ENCODE data around the gene LBX2. TPM values are rescaled to one million over a fixed set of nuclear protein-coding genes. Genes with fewer than 3 reads are reported as not detected.

LBX2 gene
- total and polyA plus RNA-seq, 4 donors, result 0.63 to 1.9 (median 1.1) TPM

DNA sequence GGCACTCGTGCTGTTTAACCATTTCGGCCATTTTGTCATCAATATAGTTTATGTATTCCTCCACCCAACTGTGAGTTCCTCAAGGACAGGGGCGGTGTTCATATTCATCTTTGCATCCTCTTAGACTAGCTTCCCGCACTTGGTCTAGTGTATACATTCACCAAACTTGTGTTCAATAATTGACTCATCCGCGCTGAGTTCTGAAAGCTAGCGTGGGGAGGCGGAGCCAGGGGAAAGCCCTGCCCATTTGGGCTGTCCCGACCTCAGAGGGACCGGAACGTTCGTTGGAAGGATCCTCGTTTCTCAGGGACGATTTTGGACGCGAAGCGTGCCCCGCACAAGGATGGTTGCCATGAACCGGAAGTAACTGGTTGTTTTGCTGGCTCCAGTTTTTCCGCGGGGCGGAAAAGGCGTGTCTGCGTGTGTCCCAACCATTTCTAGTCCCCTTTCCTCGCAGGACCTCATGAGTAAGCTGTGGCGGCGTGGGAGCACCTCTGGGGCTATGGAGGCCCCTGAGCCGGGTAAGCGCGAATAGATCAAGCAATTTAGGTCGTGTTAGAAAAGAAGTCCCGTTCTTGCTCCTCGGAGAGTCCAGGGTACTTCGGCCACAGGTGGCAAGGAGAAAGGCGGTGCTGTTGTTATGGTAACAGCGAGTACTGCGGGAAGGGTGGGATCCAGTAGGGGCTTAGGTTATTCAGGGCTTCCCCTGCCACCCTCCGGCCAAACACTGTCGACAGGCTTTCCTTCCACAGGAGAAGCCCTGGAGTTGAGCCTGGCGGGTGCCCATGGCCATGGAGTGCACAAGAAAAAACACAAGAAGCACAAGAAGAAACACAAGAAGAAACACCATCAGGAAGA, 44.5 kb downstream of the LBX2 start, which contains the start of gene INO80B:
INO80B (plus strand) TSS at position 434 of the 858 bp plus-strand sequence; CDS start at position 464, 30 bp downstream.
- Histone ChIP-seq H3K27ac (ENCODE audit: low read depth in 1 of 2, low read length in 1 of 2) (peak within 1 kb of the TSS; percentile 50 to 65), H3K4me3 (peak within 1 kb of the TSS; percentile 66), H3K9ac (ENCODE audit: insufficient read depth in 1 of 2, low read length in 2 of 2) (peak within 1 kb of the TSS in 1 of 2 donors; percentile 50), H3K4me1 (ENCODE audit: control insufficient read depth in 5 of 5, insufficient read depth in 5 of 5, low read length in 5 of 5) (peaks cover 6 to 33% (median 10%) of the 10 kb centered on the region in 5 donors), H3K27me3 (ENCODE audit: control insufficient read depth in 3 of 3, insufficient read depth in 3 of 3, low read length in 2 of 3) (no peaks in the 10 kb centered on the region), H3K36me3 (ENCODE audit: control insufficient read depth in 4 of 4, insufficient read depth in 4 of 4, low read length in 4 of 4) (peaks cover 0 to 2% (median 0%) of the 10 kb centered on the region in 4 donors), H3K9me3 (ENCODE audit: control insufficient read depth in 4 of 4, insufficient read depth in 3 of 4, low read length in 3 of 4) (no peaks in the 10 kb centered on the region)
- WGBS, 2 donors, result 0 to 1% methylated on average over 40 of the region's 40 CpGs
- TF ChIP-seq, protein P1, sequence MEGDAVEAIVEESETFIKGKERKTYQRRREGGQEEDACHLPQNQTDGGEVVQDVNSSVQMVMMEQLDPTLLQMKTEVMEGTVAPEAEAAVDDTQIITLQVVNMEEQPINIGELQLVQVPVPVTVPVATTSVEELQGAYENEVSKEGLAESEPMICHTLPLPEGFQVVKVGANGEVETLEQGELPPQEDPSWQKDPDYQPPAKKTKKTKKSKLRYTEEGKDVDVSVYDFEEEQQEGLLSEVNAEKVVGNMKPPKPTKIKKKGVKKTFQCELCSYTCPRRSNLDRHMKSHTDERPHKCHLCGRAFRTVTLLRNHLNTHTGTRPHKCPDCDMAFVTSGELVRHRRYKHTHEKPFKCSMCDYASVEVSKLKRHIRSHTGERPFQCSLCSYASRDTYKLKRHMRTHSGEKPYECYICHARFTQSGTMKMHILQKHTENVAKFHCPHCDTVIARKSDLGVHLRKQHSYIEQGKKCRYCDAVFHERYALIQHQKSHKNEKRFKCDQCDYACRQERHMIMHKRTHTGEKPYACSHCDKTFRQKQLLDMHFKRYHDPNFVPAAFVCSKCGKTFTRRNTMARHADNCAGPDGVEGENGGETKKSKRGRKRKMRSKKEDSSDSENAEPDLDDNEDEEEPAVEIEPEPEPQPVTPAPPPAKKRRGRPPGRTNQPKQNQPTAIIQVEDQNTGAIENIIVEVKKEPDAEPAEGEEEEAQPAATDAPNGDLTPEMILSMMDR (IDR thresholded peaks at IDR 0.05; ENCODE audit: control extremely low read depth, extremely low read depth), result no peak
- DNase-seq, result peak; percentile 98 to 99 (median 99)
- ATAC-seq (ENCODE audit: insufficient read depth, low FRiP score), result peak; percentile 79

DNA sequence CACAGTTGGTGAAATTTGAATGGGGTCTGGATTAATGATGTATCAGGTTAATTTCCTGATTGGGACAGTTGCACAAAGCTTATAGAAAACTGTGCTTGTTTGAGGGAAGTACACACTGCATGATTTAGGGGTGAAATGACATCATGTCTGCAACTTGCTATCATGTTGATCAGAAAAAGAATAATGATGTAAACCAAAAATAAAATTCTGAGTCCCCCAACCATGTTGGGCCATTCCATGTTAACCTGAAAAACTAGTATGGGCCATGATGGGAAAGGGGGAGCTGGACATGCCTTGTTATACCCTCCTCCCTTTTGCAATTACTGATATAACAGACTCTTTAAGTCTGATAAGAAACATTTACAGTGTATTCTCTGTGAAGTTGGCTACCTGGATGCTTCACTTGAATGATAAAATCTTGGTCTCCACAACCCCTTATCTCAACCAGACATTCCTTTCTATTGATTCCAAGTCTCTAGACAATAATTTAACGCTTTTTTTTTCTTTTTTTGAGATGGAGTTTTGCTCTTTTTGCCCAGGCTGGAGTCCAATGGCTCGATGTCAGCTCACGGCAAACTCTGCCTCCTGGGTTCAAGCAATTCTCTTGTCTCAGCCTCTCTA, 48.7 kb downstream of the LBX2 start:
- Histone ChIP-seq H3K36me3 (ENCODE audit: control insufficient read depth in 4 of 4, insufficient read depth in 4 of 4, low read length in 4 of 4) (no peaks in the 10 kb centered on the region), H3K9me3 (ENCODE audit: control insufficient read depth in 4 of 4, insufficient read depth in 3 of 4, low read length in 3 of 4) (no peaks in the 10 kb centered on the region)

DNA sequence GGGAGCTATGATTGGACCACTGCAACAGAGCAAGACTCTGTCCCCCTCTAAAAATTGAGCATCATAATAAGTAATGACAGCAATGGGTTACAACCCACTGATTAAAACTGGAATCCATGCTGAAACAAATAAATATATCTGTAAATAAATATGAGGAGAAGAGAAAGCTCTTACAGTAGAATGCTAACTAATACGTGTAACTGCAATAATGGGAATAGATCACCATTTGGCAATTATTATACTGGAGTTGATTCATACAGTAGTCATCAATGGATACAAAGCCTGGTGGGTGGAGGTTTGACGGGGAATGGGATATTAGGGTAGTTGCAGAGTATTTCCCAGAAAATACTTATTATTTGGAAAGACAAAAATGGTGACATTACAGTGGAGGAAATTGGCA, 50.6 kb downstream of the LBX2 start:
- H3K9me3 ChIP-seq (ENCODE audit: control insufficient read depth in 4 of 4, insufficient read depth in 3 of 4, low read length in 3 of 4), result no peaks in the 10 kb centered on the region
- H3K27me3 ChIP-seq (ENCODE audit: control insufficient read depth in 3 of 3, insufficient read depth in 3 of 3, low read length in 2 of 3), result no peaks in the 10 kb centered on the region
- no peak overlapping the region for H3K4me3 ChIP-seq
- ATAC-seq (ENCODE audit: insufficient read depth, low FRiP score), result no peak
- no peaks in the 10 kb centered on the region for H3K36me3 ChIP-seq (ENCODE audit: control insufficient read depth in 4 of 4, insufficient read depth in 4 of 4, low read length in 4 of 4)
- TF ChIP-seq, protein P1 (IDR thresholded peaks at IDR 0.05; ENCODE audit: control extremely low read depth, extremely low read depth), result no peak
- no peak overlapping the region for H3K9ac ChIP-seq (ENCODE audit: insufficient read depth in 1 of 2, low read length in 2 of 2)
- no peak overlapping the region for H3K27ac ChIP-seq (ENCODE audit: low read depth in 1 of 2, low read length in 1 of 2)
- WGBS, 2 donors, result 87 to 88% methylated on average over 2 of the region's 2 CpGs
- no peak for DNase-seq
- H3K4me1 ChIP-seq (ENCODE audit: control insufficient read depth in 5 of 5, insufficient read depth in 5 of 5, low read length in 5 of 5), result peaks cover 0 to 12% (median 3%) of the 10 kb centered on the region in 5 donors

More for the DNA sequence above, 48.7 kb downstream of the LBX2 start:
- H3K9ac ChIP-seq (ENCODE audit: insufficient read depth in 1 of 2, low read length in 2 of 2), result no peak overlapping the region
- H3K27me3 ChIP-seq (ENCODE audit: control insufficient read depth in 3 of 3, insufficient read depth in 3 of 3, low read length in 2 of 3), result no peaks in the 10 kb centered on the region
- TF ChIP-seq, protein P1 (IDR thresholded peaks at IDR 0.05; ENCODE audit: control extremely low read depth, extremely low read depth), result no peak
- WGBS, 2 donors, result 80 to 97% methylated on average over 3 of the region's 3 CpGs
- H3K4me1 ChIP-seq (ENCODE audit: control insufficient read depth in 5 of 5, insufficient read depth in 5 of 5, low read length in 5 of 5), result peaks cover 0 to 12% (median 4%) of the 10 kb centered on the region in 5 donors
- no peak for DNase-seq
- no peak for ATAC-seq (ENCODE audit: insufficient read depth, low FRiP score)
- no peak overlapping the region for H3K4me3 ChIP-seq
- no peak overlapping the region for H3K27ac ChIP-seq (ENCODE audit: low read depth in 1 of 2, low read length in 1 of 2)

Other genes with a start within 250 kb of the LBX2 start
- gene SLC4A5, start 156.2 kb downstream of the LBX2 start, total RNA-seq, result 1 to 10 TPM; 5.2 to 9.6 TPM
- gene SLC4A5, start 156.2 kb downstream of the LBX2 start, polyA plus RNA-seq, result 1 to 10 TPM in 1 of 2 donors, under 1 TPM in 1; 0.85 to 2.5 TPM
- 100 to 1,000 TPM in 1 of 2 donors, 10 to 100 TPM in 1; 98.4 to 142 TPM for gene DCTN1, start 119.3 kb downstream of the LBX2 start, total RNA-seq
- 100 to 1,000 TPM in 1 of 2 donors, 10 to 100 TPM in 1; 69.9 to 110 TPM for gene DCTN1, start 119.3 kb downstream of the LBX2 start, polyA plus RNA-seq
- 10 to 100 TPM in 1 of 2 donors, 1 to 10 TPM in 1; 3.4 to 16.9 TPM for gene C2orf81, start 78.0 kb downstream of the LBX2 start, total RNA-seq
- 1 to 10 TPM; 7.3 TPM for gene C2orf81, start 78.0 kb downstream of the LBX2 start, polyA plus RNA-seq
- 10 to 100 TPM; 36.1 to 42.3 TPM for gene WDR54, start 77.9 kb downstream of the LBX2 start, total RNA-seq
- 10 to 100 TPM; 15.4 to 27.9 TPM for gene WDR54, start 77.9 kb downstream of the LBX2 start, polyA plus RNA-seq
- 10 to 100 TPM; 37.5 to 46.0 TPM for gene RTKN, start 57.7 kb downstream of the LBX2 start, total RNA-seq
- 10 to 100 TPM; 21.9 to 23.7 TPM for gene RTKN, start 57.7 kb downstream of the LBX2 start, polyA plus RNA-seq
- gene INO80B, start 44.5 kb downstream of the LBX2 start, total RNA-seq, result 10 to 100 TPM; 22.7 to 40.7 TPM
- 10 to 100 TPM; 33.1 to 72.3 TPM for gene INO80B, start 44.5 kb downstream of the LBX2 start, polyA plus RNA-seq
- 10 to 100 TPM; 39.5 to 65.0 TPM for gene WBP1, start 41.2 kb downstream of the LBX2 start, total RNA-seq
- 10 to 100 TPM; 55.9 to 56.7 TPM for gene WBP1, start 41.2 kb downstream of the LBX2 start, polyA plus RNA-seq
- 10 to 100 TPM; 37.5 to 72.0 TPM for gene MOGS, start 34.2 kb downstream of the LBX2 start, total RNA-seq
- 10 to 100 TPM; 35.4 to 53.5 TPM for gene MOGS, start 34.2 kb downstream of the LBX2 start, polyA plus RNA-seq
- gene MRPL53, start 26.9 kb downstream of the LBX2 start, total RNA-seq, result 100 to 1,000 TPM in 1 of 2 donors, 10 to 100 TPM in 1; 23.3 to 106 TPM
- gene MRPL53, start 26.9 kb downstream of the LBX2 start, polyA plus RNA-seq, result 10 to 100 TPM; 70.6 to 70.9 TPM
- 10 to 100 TPM; 17.8 to 25.5 TPM for gene CCDC142, start 16.6 kb downstream of the LBX2 start, total RNA-seq
- gene CCDC142, start 16.6 kb downstream of the LBX2 start, polyA plus RNA-seq, result 1 to 10 TPM; 5.5 to 8.2 TPM
- gene TTC31, start 16.5 kb downstream of the LBX2 start, total RNA-seq, result 10 to 100 TPM; 20.9 to 23.7 TPM
- gene TTC31, start 16.5 kb downstream of the LBX2 start, polyA plus RNA-seq, result 10 to 100 TPM; 13.7 to 19.2 TPM
- gene PCGF1, start 8.1 kb upstream of the LBX2 start, total RNA-seq, result 10 to 100 TPM; 16.7 to 35.5 TPM
- 10 to 100 TPM; 20.6 to 47.8 TPM for gene PCGF1, start 8.1 kb upstream of the LBX2 start, polyA plus RNA-seq
- not detected for gene TLX2, start 14.8 kb upstream of the LBX2 start, total RNA-seq
- gene TLX2, start 14.8 kb upstream of the LBX2 start, polyA plus RNA-seq, result under 1 TPM in 1 of 2 donors, not detected in 1; 0.03 TPM
- under 1 TPM in 1 of 2 donors, not detected in 1; 0.34 TPM for gene DQX1, start 26.6 kb upstream of the LBX2 start, total RNA-seq
- gene DQX1, start 26.6 kb upstream of the LBX2 start, polyA plus RNA-seq, result under 1 TPM; 0.12 to 0.17 TPM
- gene AUP1, start 30.1 kb upstream of the LBX2 start, total RNA-seq, result 100 to 1,000 TPM in 1 of 2 donors, 10 to 100 TPM in 1; 65.6 to 102 TPM
- 100 to 1,000 TPM; 156 to 185 TPM for gene AUP1, start 30.1 kb upstream of the LBX2 start, polyA plus RNA-seq
- gene HTRA2, start 30.3 kb upstream of the LBX2 start, total RNA-seq, result 10 to 100 TPM; 26.6 to 32.4 TPM
- gene HTRA2, start 30.3 kb upstream of the LBX2 start, polyA plus RNA-seq, result 10 to 100 TPM; 30.7 to 42.1 TPM
- 10 to 100 TPM in 1 of 2 donors, 1 to 10 TPM in 1; 5.9 to 11.1 TPM for gene LOXL3, start 54.3 kb upstream of the LBX2 start, total RNA-seq
- gene LOXL3, start 54.3 kb upstream of the LBX2 start, polyA plus RNA-seq, result 1 to 10 TPM; 2.9 to 7.3 TPM
- gene DOK1, start 55.1 kb upstream of the LBX2 start, total RNA-seq, result 10 to 100 TPM; 17.7 to 34.5 TPM
- gene DOK1, start 55.1 kb upstream of the LBX2 start, polyA plus RNA-seq, result 10 to 100 TPM; 18.6 to 37.3 TPM
- gene M1AP, start 148.7 kb upstream of the LBX2 start, total RNA-seq, result under 1 TPM; 0.83 to 0.94 TPM
- 1 to 10 TPM in 1 of 2 donors, under 1 TPM in 1; 0.77 to 1.2 TPM for gene M1AP, start 148.7 kb upstream of the LBX2 start, polyA plus RNA-seq
- 1 to 10 TPM; 4.9 to 9.6 TPM for gene SEMA4F, start 154.6 kb upstream of the LBX2 start, total RNA-seq
- gene SEMA4F, start 154.6 kb upstream of the LBX2 start, polyA plus RNA-seq, result 1 to 10 TPM; 3.0 to 3.4 TPM

All from lung (tissue), 12 donors.